Tibial artery (tissue), 4 donors: ENCODE results near the gene BAG5.

ENCODE experiments used
- DNase-seq, 2 donors: peaks; one replicate each; pipeline ENCODE4 v3.0.0-alpha.2; 2019
- H3K27ac ChIP-seq, 2 donors: fragments of 200-600 bp; sonication (generic) in 1 of 2; 1 replicate in 1 of 2; 2 replicates in 1 of 2; pipeline ENCODE4 v1.5.1; 2018 to 2019; ENCODE audit warnings: mild to moderate bottlenecking in 1 of 2
- H3K27me3 ChIP-seq, 2 donors: fragments of 200-600 bp; sonication (generic) in 1 of 2; one replicate each; pipeline versions ENCODE4 v1.5.1 to v1.6.0; 2016 to 2019
- H3K36me3 ChIP-seq, 3 donors: fragments of 200-600 bp; sonication (generic) in 2 of 3; one replicate each; pipeline ENCODE4 v1.5.1; 2016 to 2019; ENCODE audit warnings: mild to moderate bottlenecking in 2 of 3
- H3K4me1 ChIP-seq, 4 donors: fragments of 200-600 bp; sonication (generic) in 2 of 4; 1 replicate in 3 of 4; 2 replicates in 1 of 4; pipeline ENCODE4 v1.5.1; 2016 to 2019
- H3K4me3 ChIP-seq, 2 donors: fragments of 200-600 bp; sonication (generic) in 1 of 2; 1 replicate in 1 of 2; 2 replicates in 1 of 2; pipeline ENCODE4 v1.5.1; 2018 to 2019; ENCODE audit warnings: mild to moderate bottlenecking in 2 of 2
- H3K9me3 ChIP-seq, 3 donors: fragments of 200-600 bp; sonication (generic) in 1 of 3; one replicate each; pipeline ENCODE4 v1.5.1; 2016 to 2019
- intact Hi-C: fragments of 100-400 bp; cut with DNase I; formaldehyde crosslinking; loops from one replicate; pipeline ENCODE4 v1.15.0; 2023; ENCODE audit warnings: low total_unique reads
- TF ChIP-seq, protein P1 (sequence below), 2 experiments: fragments of 200-600 bp in 1 of 2; fragments of 450-650 bp in 1 of 2; IDR thresholded peaks; one replicate each; pipeline ENCODE4 v1.5.1; 2017 to 2019; ENCODE audit warnings: antibody characterized with exemption in 2 of 2, mild to moderate bottlenecking in 1 of 2, moderate library complexity in 1 of 2

BAG5 gene

GRCh38 chr14:103548463-103549351 lies 13.8 kb downstream of the BAG5 start:
- peaks cover 16 to 78% (median 65%) of the 10 kb centered on the region in 4 donors for H3K4me1 ChIP-seq
- H3K27ac ChIP-seq = peak overlapping the region; percentile 90 to 97
- H3K27me3 ChIP-seq = no peaks in the 10 kb centered on the region
- intact Hi-C loops = loop anchor here (10.0 kb wide), 1 partner anchor 54 kb away; no protein-coding TSS in a partner anchor
- H3K4me3 ChIP-seq = no peak overlapping the region
- H3K36me3 ChIP-seq = no peaks in the 10 kb centered on the region
- TF ChIP-seq, protein P1, sequence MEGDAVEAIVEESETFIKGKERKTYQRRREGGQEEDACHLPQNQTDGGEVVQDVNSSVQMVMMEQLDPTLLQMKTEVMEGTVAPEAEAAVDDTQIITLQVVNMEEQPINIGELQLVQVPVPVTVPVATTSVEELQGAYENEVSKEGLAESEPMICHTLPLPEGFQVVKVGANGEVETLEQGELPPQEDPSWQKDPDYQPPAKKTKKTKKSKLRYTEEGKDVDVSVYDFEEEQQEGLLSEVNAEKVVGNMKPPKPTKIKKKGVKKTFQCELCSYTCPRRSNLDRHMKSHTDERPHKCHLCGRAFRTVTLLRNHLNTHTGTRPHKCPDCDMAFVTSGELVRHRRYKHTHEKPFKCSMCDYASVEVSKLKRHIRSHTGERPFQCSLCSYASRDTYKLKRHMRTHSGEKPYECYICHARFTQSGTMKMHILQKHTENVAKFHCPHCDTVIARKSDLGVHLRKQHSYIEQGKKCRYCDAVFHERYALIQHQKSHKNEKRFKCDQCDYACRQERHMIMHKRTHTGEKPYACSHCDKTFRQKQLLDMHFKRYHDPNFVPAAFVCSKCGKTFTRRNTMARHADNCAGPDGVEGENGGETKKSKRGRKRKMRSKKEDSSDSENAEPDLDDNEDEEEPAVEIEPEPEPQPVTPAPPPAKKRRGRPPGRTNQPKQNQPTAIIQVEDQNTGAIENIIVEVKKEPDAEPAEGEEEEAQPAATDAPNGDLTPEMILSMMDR (IDR thresholded peaks at IDR 0.05) = no peak
- peak in 1 of 2 donors; percentile 65 for DNase-seq
- no peaks in the 10 kb centered on the region for H3K9me3 ChIP-seq

- Histone ChIP-seq H3K4me1 (peaks cover 16 to 85% (median 69%) of the 10 kb centered on the region in 4 donors), H3K36me3 (no peaks in the 10 kb centered on the region), H3K27ac (peak overlapping the region in 1 of 2 donors; percentile 97), H3K9me3 (no peaks in the 10 kb centered on the region), H3K27me3 (no peaks in the 10 kb centered on the region), H3K4me3 (no peak overlapping the region)
- TF ChIP-seq, protein P1 (IDR thresholded peaks at IDR 0.05) = no peak
- DNase-seq = peak in 1 of 2 donors; percentile 50
- intact Hi-C loops = loop anchor here (2.0 to 10.0 kb wide), 2 partner anchors 29 to 53 kb away; no protein-coding TSS in a partner anchor
These were observed 14.5 kb downstream of the BAG5 start for GRCh38 chr14:103547941-103548462.

DNA sequence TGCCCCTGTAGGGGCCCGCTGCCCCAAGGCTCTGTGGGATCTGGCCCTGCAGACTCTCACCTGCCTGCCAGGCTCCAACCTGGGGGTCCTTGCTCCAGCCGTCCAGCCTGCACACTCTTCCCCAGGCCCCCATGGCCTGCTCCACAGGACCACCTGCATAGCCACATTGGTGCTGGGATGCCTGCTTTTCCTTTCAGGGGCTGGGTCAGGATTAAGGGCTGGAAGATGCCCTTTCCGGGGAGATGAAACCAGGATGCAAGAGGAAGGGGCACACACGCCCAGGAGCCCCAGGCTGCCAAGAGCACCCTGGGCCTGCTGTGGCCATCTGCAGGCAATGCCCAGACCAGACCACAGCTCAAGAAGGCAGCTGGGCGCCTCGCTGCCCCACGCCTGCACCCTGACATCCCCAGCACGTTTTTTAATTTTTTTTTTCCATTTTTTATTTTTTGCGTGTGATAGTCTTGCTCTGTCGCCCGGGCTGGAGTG lies 15.0 kb downstream of the BAG5 start:
- intact Hi-C loops = loop anchor here (2.0 to 10.0 kb wide), 2 partner anchors 29 to 53 kb away; no protein-coding TSS in a partner anchor
- peak overlapping the region in 1 of 2 donors; percentile 97 for H3K27ac ChIP-seq

GRCh38 chr14:103546652-103547454 lies 15.6 kb downstream of the BAG5 start:
- H3K4me1 ChIP-seq = peaks cover 16 to 85% (median 69%) of the 10 kb centered on the region in 4 donors
- TF ChIP-seq, protein P1 (IDR thresholded peaks at IDR 0.05) = peak; percentile 89 to 97
- no peaks in the 10 kb centered on the region for H3K27me3 ChIP-seq
- no peak overlapping the region for H3K4me3 ChIP-seq
- peak overlapping the region in 1 of 2 donors; percentile 18 for H3K27ac ChIP-seq
- DNase-seq = peak in 1 of 2 donors; percentile 85
- H3K36me3 ChIP-seq = no peaks in the 10 kb centered on the region
- intact Hi-C loops = loop anchor here (2.0 to 10.0 kb wide), 2 partner anchors 28 to 52 kb away; no protein-coding TSS in a partner anchor
- H3K9me3 ChIP-seq = no peaks in the 10 kb centered on the region

More for the DNA sequence above, 15.0 kb downstream of the BAG5 start:
- no peaks in the 10 kb centered on the region for H3K9me3 ChIP-seq
- no peaks in the 10 kb centered on the region for H3K36me3 ChIP-seq
- no peaks in the 10 kb centered on the region for H3K27me3 ChIP-seq
- peaks cover 16 to 85% (median 69%) of the 10 kb centered on the region in 4 donors for H3K4me1 ChIP-seq
- peak in 1 of 2 donors; percentile 67 for DNase-seq
- TF ChIP-seq, protein P1 (IDR thresholded peaks at IDR 0.05) = no peak
- H3K4me3 ChIP-seq = no peak overlapping the region
